Activated CD4-positive, alpha-beta T cell treated with anti-CD3 and anti-CD28 coated beads, Interleukin-2, amount 50 U/mL, for 24 hours (primary cell): ENCODE measurements around the gene KCNQ1.

Experiments used
- DNase-seq, 2 donors: peaks; one replicate each; pipeline ENCODE4 v3.0.0-alpha.2; 2020; ENCODE audit warnings: low read depth in 1 of 2, low spot score in 1 of 2

Gene KCNQ1

DNA sequence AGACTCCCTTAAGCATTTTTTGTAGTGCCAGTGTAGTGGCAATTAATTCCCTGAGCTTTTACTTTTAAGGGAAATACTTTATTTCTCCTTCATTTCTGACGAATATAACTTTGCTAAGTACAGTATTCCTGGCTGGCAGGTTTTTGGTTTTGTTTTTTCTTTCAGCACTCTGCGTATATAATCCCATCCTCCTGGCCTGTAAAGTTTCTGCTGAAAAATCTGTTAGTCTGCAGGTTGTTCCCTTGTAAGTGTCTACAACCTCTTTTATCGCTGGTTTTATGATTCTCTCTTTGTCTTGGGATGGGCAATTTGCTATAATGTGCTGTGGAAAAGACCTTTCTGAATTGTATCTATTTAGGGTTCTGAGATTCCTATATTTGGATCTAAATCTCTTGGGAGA lies 198.9 kb downstream of the KCNQ1 start:
- no peak for DNase-seq

DNA sequence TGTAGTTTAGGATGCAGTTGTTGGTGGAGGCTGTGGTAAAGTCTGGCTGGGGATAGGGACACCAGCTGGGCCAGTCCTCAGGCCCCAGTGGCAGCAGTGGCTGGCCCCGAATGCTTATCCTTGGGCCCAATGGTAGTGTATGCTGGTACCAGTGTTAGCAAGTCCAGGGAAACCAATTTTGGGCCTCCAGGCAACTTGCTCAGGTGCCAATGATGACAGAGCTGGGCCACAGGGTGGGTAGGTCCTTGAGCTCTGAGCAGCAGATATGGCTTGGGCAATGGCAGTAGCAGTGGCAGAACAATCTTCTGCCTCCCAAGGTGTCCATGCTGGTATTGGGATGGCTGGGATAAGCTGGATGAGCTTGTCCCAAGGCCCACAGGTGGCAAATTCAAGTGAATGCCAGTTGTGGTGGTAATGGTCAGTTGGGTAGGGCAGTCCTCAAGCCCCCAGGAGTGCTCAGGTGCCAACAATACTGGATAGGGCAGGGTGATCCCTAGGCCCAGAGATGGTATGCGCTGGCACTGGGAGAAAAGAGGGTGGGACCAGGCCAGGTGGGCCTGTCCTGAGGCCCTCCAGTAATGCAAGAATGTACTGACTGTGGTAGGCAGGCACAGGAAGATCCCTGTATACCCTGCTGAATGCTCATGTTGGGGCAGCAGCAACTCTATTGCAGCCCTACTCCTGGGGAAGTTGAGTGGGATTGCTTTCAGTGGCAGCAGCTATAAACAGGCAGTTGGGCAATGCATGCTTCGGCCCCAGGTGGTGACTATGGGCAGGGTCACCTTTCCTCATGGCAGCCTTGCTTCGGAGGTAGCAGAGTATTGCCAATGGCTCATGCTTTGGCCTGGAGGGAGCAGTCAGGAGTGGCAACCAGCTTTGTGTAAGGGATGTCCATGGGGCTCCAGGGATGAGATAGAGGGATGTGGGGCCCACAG lies 200.3 kb downstream of the KCNQ1 start:
- DNase-seq: no peak

DNA sequence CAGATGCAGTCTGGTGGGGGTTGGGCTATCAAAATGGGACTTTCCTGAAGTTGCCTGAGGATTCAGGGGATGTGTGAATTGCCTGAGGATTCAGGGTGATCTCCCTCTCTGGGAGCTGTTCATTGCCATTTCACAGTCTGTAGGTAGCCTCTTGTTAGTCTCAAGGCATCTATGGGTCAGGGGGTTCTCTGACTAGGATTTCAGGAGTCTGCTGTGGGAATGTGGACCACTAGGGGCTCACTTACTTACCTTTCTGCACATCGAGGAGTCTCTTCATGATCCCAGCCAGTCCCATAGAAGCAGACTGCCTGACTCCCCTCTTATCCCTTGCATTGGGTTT lies 200.9 kb downstream of the KCNQ1 start:
- DNase-seq: no peak

- no peak for DNase-seq
Measured at GRCh38 chr11:2647167-2647566, 202.4 kb downstream of the KCNQ1 start.

GRCh38 chr11:2647953-2648352 lies 203.1 kb downstream of the KCNQ1 start:
- no peak for DNase-seq

GRCh38 chr11:2649400-2649799 lies 204.6 kb downstream of the KCNQ1 start:
- no peak for DNase-seq

- no peak for DNase-seq
Measured at GRCh38 chr11:2649848-2650247, 205.0 kb downstream of the KCNQ1 start.

GRCh38 chr11:2650343-2650867 lies 205.6 kb downstream of the KCNQ1 start:
- no peak for DNase-seq

DNA sequence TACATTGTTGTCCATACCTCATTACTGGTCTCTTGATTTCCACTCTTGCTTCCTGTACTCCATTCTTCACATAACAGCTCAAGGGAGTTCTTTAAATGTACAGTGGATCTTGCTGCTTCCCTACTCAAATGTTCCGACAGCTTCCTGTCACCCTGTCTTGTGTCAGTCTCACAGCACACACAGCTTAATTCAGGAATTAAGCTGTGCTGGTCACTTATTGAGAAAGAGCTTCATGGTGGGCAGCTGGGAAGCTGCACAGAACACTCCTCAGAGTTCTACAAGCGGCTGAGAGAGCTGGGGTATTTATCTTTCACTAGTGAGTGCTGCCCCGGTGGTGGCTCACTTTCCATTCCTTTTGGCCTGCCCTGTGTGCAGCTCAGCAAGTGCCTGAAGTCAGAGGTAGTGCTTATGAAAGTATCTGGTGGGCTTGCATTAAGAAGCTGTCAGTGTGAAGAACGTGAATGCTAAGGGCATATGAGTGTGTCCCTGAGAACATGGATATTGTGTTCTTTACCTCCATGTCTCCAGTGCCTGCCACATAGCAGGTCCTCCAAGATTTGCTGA lies 206.3 kb downstream of the KCNQ1 start:
- DNase-seq: no peak

- no peak for DNase-seq
Measured at GRCh38 chr11:2651826-2652271, 207.0 kb downstream of the KCNQ1 start.

DNA sequence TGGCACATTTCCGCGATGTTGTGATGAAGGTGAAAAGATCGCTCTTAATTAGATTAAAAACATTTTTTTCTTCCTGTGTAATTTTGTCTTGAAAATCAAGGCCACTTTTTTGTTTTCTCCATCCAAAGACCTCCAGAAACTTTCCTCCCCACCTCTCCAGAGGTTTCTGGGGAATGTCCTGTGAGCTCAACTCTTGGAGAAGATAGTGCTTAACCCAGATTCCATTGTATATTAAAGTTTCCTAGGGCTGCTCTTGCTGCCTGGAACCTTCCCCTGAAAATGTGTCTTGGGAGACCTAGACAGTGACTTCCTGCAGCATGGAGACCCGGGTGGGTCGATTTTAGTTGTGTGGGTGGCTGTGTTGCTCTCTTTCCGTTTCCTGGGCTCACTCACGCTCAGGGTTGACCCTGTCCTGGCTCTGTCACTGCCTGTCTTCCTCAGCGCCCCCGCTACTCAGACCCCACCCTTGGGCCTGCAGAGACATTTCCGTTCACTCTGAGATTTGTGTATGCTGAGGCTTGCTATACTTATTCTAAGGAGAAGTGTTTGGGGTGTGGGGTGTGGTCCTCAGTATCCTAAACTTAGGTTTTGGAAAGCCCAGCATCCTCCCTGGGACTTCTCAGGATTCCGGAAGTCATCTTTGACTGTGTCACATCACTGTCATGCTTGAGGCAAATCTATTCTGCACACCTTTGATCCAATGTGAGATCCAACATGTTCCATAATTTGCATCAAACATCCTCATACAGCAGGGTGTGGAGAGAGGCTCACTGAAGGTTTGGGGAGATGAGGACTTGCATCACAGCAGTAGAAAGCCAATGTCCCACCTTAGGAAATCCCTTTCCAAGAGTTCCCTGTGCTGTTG lies 207.8 kb downstream of the KCNQ1 start:
- no peak for DNase-seq

GRCh38 chr11:2653198-2653551 lies 208.4 kb downstream of the KCNQ1 start:
- no peak for DNase-seq

GRCh38 chr11:2653930-2654739 lies 209.3 kb downstream of the KCNQ1 start:
- DNase-seq: no peak

DNA sequence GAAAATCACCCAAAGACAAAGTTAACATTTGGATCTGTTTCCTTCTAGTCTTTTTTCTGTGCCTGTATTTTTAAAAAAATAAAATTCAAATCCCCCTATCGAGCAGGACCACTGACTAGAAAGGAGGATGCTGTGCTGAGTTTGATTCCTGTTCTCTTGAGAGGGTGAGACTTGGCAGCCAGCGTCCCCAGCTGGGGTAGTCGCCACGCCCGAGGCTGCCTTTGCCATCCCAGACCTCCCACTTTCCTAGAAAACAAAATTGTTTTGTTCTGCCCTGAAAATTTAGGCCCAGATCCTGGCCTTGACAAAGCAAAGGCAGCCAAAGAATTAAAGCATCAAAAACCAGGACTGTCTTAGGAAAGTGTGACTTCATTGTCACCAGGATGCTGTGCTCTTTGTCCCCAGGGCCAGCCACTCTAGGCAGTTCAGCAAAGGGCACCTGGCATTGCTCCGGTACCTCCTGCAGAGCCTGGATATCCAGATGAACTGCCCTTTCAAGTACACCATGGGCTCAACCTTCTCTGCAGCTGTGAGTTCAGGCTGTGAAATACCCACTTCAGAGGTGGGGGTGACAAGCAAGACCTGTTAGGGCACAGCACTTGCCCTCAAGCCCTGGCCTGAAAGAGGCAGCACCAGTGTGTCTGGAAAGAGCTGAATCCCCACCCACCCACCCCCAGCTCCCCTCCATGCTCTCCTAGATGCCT lies 210.4 kb downstream of the KCNQ1 start:
- DNase-seq: no peak

DNA sequence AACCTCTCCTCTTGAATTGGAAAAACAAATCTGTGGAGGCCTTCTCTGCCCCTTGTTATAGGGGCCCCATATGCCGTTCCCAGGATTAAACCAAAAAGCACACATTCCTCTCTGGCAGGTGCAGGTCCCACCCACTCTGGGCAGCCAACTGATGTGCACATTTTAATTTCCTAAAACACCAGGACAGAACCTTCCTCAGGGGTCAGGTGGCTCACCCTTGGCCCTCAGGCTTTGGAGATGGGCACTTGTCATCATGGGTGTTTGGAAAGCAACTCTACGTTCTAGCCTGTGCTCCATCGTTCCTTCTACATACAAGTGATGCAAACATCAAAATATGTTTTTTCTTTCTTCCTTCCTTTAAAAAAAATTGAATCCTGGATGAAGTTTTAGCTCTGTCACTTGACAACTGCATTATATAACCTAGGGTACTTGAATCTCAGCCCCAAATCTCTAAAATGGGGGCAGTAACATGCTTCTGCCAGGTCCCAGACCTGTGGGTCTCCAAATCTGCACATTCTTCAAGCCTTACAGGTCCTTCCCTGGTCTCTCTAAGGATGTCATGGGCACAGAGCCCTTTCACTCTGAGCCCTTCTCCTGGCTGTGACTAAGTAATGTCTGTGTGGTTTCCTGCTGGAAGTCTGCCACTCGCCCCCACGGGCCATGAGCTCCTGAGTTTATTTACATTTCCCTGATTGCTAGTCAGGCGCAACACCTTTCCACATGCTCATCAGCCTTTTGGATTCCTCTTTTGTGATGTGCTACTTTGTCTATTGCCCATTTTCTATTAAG lies 211.2 kb downstream of the KCNQ1 start:
- no peak for DNase-seq

GRCh38 chr11:2656859-2657258 lies 212.1 kb downstream of the KCNQ1 start:
- DNase-seq: no peak

DNA sequence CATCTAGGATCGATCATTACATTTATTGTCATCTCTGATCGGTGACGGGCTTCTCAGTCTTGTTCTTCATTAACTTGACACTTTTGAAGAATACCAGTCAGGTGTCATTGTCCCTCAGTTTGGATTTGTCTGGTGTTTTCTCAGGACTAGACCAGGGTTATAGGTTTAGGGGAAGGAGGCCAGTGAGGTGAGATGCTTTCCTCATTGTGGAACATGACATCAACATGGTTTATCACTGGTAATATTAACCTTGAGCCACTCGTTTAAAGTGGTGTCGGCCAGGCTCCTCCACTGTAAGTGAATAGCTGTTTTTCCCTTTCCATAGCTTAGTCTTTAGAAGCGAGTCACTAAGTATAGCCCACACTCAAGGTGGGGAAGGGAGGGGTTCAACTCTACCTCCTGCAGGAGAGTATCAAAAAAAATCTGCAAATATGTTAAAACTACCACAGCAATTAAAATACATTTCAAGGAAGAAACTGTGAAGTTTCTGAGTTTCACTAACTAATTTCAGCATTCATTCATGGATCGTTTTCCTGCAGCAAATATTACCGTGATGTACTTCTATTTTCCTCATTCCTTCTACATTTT lies 213.0 kb downstream of the KCNQ1 start:
- no peak for DNase-seq

DNA sequence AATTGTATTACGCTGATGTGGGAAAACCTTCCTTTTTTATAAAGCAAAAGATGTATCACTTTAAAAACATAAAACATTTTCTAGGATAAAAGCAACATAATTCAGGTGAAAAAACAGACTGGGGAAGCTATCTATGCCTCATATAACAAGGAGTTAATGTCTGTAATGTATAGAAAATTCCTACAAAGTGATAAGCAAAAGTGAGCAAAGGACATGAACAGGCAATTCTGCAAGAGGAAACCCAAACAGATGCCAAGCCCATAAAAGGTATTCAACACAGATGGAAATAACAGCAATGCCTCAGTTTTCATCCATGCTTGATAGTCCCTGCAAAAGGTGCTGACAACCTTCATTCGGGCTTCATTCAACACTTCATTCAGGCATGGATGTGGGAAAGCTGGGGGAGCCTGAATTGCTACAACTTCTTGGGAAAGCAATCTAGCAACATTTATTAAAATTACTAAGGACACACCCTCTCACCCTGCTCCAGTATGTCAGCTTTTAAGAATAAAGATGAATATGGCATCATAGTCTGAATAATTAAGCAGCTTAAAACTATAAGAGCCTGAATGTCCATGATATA lies 215.6 kb downstream of the KCNQ1 start:
- DNase-seq: no peak
